22Rv1 (cell line): ENCODE results near the gene UBE2O.

Source experiments
- CTCF ChIP-seq: fragments of 450-650 bp; IDR thresholded peaks from 2 replicates; pipeline ENCODE4 v1.5.1; 2017; ENCODE audit warnings: mild to moderate bottlenecking
- ZFX ChIP-seq: fragments of 450-650 bp; IDR thresholded peaks from 2 replicates; pipeline ENCODE4 v1.6.1; 2017; ENCODE audit warnings: antibody characterized with exemption, borderline replicate concordance

DNA sequence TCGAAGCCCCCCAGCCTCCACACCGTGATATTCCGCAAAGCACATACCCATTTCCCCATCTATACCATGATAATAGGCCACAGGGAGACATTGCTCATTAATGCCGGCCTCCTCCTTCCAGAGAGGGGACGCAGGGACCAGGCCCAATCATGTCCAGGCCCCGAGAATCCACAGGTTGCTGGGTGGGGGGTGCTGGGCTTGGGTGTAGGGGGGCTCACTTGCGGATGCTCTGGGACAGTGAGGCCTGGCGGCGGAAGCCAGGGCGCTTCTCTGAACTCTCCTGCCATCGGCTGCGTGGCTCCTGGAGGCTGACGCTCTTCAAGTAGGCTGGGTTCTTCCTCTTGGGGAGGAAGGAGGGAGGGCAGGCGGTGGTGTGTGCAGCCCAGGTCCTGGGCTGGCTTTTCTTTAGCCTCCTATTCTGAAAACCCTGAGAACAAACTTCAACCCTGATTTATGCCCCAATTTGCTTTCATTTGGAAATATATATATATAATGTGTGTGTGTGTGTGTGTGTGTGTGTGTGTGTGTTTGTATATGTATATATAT lies 26.6 kb upstream of the UBE2O start:
- TF ChIP-seq CTCF, result no peak
- TF ChIP-seq ZFX, result no peak
